Measurements from ENCODE around the gene LAIR2. TPM values are rescaled to one million over a fixed set of nuclear protein-coding genes. Genes with fewer than 3 reads are reported as not detected.

LAIR2 gene
- total and polyA plus RNA-seq, 2 of the 13 experiments (the other 11 are each of a cell fraction or from before 2014, with no cell fraction given) = 1.3 to 1.9 TPM

DNA sequence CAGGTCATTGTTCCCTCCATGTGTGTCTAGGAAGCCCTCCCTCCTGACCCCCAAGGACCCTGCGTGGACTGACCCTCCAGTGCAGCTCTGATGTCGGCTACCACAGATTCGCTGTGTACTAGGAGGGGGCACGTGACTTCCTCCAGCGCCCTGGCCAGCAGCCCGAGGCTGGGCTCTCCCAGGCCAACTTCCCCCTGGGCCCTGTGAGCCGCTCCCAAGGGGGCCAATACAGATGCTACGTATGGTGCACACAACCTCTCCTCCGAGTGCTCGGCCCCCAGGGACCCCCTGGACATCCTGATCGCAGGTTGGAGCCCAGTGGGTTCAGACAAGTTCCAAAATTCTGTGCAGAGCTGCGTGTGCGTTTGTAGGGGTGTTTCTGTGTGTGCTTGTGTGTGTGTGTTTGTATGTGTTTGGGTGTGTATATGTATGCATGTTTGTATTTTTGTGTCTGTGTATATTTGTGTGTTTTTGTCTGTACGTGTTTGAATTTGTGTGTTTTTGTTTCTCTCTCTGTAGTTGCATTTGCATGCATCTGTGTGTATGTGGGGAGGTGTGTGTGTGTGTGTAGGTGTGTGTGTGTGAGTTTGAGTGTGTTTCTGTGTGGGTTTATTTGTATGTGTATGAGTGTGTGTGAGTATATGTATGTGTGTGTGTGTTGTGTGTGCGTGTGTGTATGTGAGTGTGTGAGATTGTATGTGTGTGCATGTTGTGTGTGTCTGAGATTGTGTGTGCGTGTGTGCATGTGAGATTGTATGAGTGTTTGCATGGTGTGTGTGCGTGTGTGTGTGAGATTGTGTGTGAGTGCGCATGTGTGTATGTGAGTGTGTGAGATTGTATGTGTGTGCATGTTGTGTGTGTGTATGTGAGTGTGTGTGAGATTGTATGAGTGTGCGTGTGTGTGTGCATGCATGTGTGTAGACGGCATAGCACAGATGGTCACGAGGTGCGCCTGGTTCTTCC lies 49.6 kb downstream of the LAIR2 start:
- no peak for DNase-seq (ENCODE audit: low spot score)
- no peak for ATAC-seq
- no peaks in the 10 kb centered on the region for H3K4me1 ChIP-seq (ENCODE audit: insufficient read depth, low read length)
- H3K27ac ChIP-seq (ENCODE audit: extremely low read length, insufficient read depth, low read length) = no peak overlapping the region
- H3K9ac ChIP-seq (ENCODE audit: insufficient read depth, low read depth, low read length) = no peak overlapping the region
- no peak overlapping the region for H2AFZ ChIP-seq (ENCODE audit: low read length)
- 56% methylated on average over 12 of the region's 22 CpGs for WGBS (ENCODE audit: low lambda C conversion rate)
- ChIA-PET POLR2A (no interaction called here), CTCF (ENCODE audit: low intra/inter-chr PET ratio, low total read pairs) (no interaction called here)
- intact Hi-C loops (cut with micrococcal nuclease; ENCODE audit: unreplicated experiment) (no loop called here), in situ Hi-C loops (cut with HindIII; ENCODE audit: extremely low pct_ligation_motif_present, low pct_unique_long_range_greater_than_20kb) (no loop called here)
- H3K4me2 ChIP-seq (ENCODE audit: low read depth, low read length) = no peak overlapping the region
- no peaks in the 10 kb centered on the region for H3K79me2 ChIP-seq (ENCODE audit: insufficient read depth, low read length)
- no peaks in the 10 kb centered on the region for H3K9me3 ChIP-seq (ENCODE audit: low read length)
- no TSS peak for BruUV-seq (replicated peaks)
- no peaks in the 10 kb centered on the region for H4K20me1 ChIP-seq (ENCODE audit: insufficient read depth, low read length)
- H3K27me3 ChIP-seq (ENCODE audit: control insufficient read depth in 1 of 2, insufficient read depth in 2 of 2, low read length in 2 of 2) = no peaks in the 10 kb centered on the region
- FAIRE-seq = no peak
- no peaks in the 10 kb centered on the region for H3K36me3 ChIP-seq (replicated peaks in 1 of 2; ENCODE audit: control insufficient read depth in 1 of 2, insufficient read depth in 2 of 2, low read length in 2 of 2)
- no peak overlapping the region for H3K4me3 ChIP-seq (replicated peaks in 1 of 3; ENCODE audit: insufficient read depth in 1 of 3, low read depth in 2 of 3, low read length in 3 of 3)
- no peak for TF ChIP-seq KDM2A (CRISPR knock-in tag; IDR thresholded peaks at IDR 0.05; ENCODE audit: borderline replicate concordance, low read depth)
- peak; percentile 16; the same call in 1 of the 2 replicates for TF ChIP-seq ARNT (IDR thresholded peaks at IDR 0.05)
- TF ChIP-seq GLI4 (CRISPR knock-in tag; IDR thresholded peaks at IDR 0.05; ENCODE audit: borderline replicate concordance) = no peak

DNA sequence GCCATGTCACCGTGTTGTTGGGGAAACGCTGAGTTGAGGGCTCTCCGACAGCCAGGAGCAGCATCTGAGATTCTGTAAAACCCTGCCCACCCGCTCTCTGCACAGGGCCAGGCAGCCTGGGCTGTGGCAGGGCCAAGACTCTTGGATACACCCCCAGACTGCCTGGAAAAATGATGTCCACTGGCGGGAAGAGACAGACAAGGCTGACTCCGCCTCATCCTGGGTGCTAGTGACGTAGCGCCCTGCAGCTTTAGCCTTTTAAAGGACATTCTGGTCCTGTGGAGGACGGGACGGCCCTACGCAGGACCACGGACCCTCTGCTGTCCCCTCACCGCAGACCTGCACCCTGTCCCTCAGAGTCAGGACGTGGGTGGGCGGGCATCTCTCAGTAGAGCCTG lies 50.3 kb downstream of the LAIR2 start:
- CTCF ChIA-PET (ENCODE audit: low intra/inter-chr PET ratio, low total read pairs) = no interaction called here
- no peaks in the 10 kb centered on the region for H3K27me3 ChIP-seq (ENCODE audit: control insufficient read depth in 1 of 2, insufficient read depth in 2 of 2, low read length in 2 of 2)
- H3K9me3 ChIP-seq (ENCODE audit: low read length) = no peaks in the 10 kb centered on the region
- H3K79me2 ChIP-seq (ENCODE audit: insufficient read depth, low read length) = no peaks in the 10 kb centered on the region
- FAIRE-seq (no peak), DNase-seq (ENCODE audit: low spot score) (no peak), ATAC-seq (no peak)
- H2AFZ ChIP-seq (ENCODE audit: low read length) = no peak overlapping the region
- in situ Hi-C loops (cut with HindIII; ENCODE audit: extremely low pct_ligation_motif_present, low pct_unique_long_range_greater_than_20kb) (no loop called here), intact Hi-C loops (cut with micrococcal nuclease; ENCODE audit: unreplicated experiment) (no loop called here)
- H3K27ac ChIP-seq (ENCODE audit: extremely low read length, insufficient read depth, low read length) = no peak overlapping the region
- no peaks in the 10 kb centered on the region for H4K20me1 ChIP-seq (ENCODE audit: insufficient read depth, low read length)
- POLR2A ChIA-PET = no interaction called here
- WGBS (ENCODE audit: low lambda C conversion rate) = 42% methylated on average over 10 of the region's 15 CpGs
- no peaks in the 10 kb centered on the region for H3K36me3 ChIP-seq (replicated peaks in 1 of 2; ENCODE audit: control insufficient read depth in 1 of 2, insufficient read depth in 2 of 2, low read length in 2 of 2)
- no peak overlapping the region for H3K4me2 ChIP-seq (ENCODE audit: low read depth, low read length)
- H3K9ac ChIP-seq (ENCODE audit: insufficient read depth, low read depth, low read length) = no peak overlapping the region
- TF ChIP-seq, protein P1, sequence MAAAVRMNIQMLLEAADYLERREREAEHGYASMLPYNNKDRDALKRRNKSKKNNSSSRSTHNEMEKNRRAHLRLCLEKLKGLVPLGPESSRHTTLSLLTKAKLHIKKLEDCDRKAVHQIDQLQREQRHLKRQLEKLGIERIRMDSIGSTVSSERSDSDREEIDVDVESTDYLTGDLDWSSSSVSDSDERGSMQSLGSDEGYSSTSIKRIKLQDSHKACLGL (CRISPR knock-in tag; IDR thresholded peaks at IDR 0.05) = no peak
- TF ChIP-seq ELF3 (CRISPR knock-in tag; IDR thresholded peaks at IDR 0.05) = no peak
- TF ChIP-seq ZNF781 (CRISPR knock-in tag; IDR thresholded peaks at IDR 0.05; ENCODE audit: borderline replicate concordance, not compliant biosample characterization) = no peak
- TF ChIP-seq NFE2 (CRISPR knock-in tag; IDR thresholded peaks at IDR 0.05) = no peak
- no peak for TF ChIP-seq RFX5 (IDR thresholded peaks at IDR 0.05; ENCODE audit: low read depth, low read length)
- TF ChIP-seq TP53 (CRISPR knock-in tag; conservative IDR thresholded peaks at IDR 0.05) = no peak
- TF ChIP-seq, protein P2, sequence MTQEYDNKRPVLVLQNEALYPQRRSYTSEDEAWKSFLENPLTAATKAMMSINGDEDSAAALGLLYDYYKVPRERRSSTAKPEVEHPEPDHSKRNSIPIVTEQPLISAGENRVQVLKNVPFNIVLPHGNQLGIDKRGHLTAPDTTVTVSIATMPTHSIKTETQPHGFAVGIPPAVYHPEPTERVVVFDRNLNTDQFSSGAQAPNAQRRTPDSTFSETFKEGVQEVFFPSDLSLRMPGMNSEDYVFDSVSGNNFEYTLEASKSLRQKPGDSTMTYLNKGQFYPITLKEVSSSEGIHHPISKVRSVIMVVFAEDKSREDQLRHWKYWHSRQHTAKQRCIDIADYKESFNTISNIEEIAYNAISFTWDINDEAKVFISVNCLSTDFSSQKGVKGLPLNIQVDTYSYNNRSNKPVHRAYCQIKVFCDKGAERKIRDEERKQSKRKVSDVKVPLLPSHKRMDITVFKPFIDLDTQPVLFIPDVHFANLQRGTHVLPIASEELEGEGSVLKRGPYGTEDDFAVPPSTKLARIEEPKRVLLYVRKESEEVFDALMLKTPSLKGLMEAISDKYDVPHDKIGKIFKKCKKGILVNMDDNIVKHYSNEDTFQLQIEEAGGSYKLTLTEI (CRISPR knock-in tag; conservative IDR thresholded peaks at IDR 0.05) = no peak
- TF ChIP-seq, protein P3, sequence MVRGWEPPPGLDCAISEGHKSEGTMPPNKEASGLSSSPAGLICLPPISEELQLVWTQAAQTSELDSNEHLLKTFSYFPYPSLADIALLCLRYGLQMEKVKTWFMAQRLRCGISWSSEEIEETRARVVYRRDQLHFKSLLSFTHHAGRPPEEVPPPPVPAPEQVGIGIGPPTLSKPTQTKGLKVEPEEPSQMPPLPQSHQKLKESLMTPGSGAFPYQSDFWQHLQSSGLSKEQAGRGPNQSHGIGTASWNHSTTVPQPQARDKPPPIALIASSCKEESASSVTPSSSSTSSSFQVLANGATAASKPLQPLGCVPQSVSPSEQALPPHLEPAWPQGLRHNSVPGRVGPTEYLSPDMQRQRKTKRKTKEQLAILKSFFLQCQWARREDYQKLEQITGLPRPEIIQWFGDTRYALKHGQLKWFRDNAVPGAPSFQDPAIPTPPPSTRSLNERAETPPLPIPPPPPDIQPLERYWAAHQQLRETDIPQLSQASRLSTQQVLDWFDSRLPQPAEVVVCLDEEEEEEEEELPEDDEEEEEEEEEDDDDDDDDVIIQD (CRISPR knock-in tag; IDR thresholded peaks at IDR 0.05; ENCODE audit: low read depth) = no peak
- TF ChIP-seq MAFF (IDR thresholded peaks at IDR 0.05; ENCODE audit: low read depth, low read length) = no peak
- TF ChIP-seq, protein P4, sequence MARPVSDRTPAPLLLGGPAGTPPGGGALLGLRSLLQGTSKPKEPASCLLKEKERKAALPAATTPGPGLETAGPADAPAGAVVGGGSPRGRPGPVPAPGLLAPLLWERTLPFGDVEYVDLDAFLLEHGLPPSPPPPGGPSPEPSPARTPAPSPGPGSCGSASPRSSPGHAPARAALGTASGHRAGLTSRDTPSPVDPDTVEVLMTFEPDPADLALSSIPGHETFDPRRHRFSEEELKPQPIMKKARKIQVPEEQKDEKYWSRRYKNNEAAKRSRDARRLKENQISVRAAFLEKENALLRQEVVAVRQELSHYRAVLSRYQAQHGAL (CRISPR knock-in tag; IDR thresholded peaks at IDR 0.05; ENCODE audit: not compliant biosample characterization) = no peak
- TF ChIP-seq ZNF143 (CRISPR knock-in tag; IDR thresholded peaks at IDR 0.05) = no peak
- H3K4me3 ChIP-seq (replicated peaks in 1 of 3; ENCODE audit: insufficient read depth in 1 of 3, low read depth in 2 of 3, low read length in 3 of 3) = no peak overlapping the region
- BruUV-seq (replicated peaks) = no TSS peak
- H3K4me1 ChIP-seq (ENCODE audit: insufficient read depth, low read length) = no peaks in the 10 kb centered on the region
